ENCODE data around the gene DAPK1. TPM values are rescaled to one million over a fixed set of nuclear protein-coding genes. Genes with fewer than 3 reads are reported as not detected.

The DAPK1 gene
- total and polyA plus RNA-seq, 10 of the 15 experiments (the other 5 are each of a cell fraction or from before 2014, with no cell fraction given) = 8.2 to 94.7 (median 51.6) TPM

DNA sequence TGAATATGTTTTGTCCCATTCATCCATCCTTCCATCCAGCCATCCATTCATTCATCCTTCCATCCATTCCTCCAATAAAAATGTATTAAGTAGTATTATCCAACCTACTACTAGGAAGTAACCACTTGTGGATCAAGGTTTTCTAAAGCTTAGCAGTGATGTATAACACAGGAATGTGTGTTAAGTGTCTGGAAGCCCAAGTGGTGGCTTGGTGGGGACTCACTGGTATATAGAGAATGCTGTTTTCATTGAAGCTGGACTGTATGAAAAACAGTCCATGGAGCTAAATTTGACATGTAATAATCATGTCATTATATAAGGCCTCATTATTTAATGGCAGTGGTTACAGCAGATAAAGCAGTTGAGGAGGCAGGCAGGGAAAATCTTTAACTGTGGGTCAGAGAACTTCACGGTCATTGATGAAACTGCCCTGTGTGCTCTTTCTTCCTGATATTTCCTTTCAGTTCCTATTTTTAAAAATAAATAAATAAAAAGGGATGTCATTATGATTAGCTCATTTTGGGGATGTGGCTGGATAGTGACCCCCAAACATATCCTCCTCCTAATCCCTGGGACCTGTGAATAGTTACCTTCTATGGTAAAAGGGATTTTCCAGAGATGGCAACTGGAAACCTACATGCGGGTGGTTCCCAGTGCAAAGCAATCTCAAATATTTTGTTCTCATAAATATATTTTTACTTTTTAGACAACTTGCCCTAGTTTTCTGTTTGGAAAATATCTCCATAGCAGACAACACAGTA lies 82.3 kb downstream of the DAPK1 start (continued):
- TF ChIP-seq CBX5 (IDR thresholded peaks at IDR 0.05; ENCODE audit: low read depth) (no peak), PBX3 (IDR thresholded peaks at IDR 0.05; ENCODE audit: insufficient replicate concordance, low read depth, low read length) (no peak), MEF2A (IDR thresholded peaks at IDR 0.05; ENCODE audit: insufficient read depth, low read depth, low read length) (0 out of 2 replicates have a peak, but pooled peaks have one; percentile 17), STAT1 (conservative IDR thresholded peaks at IDR 0.05) (no peak), SUZ12 (IDR thresholded peaks at IDR 0.05; ENCODE audit: unreplicated experiment) (no peak), CEBPB (IDR thresholded peaks at IDR 0.05; ENCODE audit: borderline replicate concordance in 1 of 2, low read depth in 2 of 2, low read length in 2 of 2) (no peak), SPI1 (IDR thresholded peaks at IDR 0.05; ENCODE audit: borderline replicate concordance, insufficient read depth, low read depth, low read length) (peak; percentile 62; the same call in 1 of the 2 replicates), ZSCAN29 (IDR thresholded peaks at IDR 0.05) (no peak), YY1 (IDR thresholded peaks at IDR 0.05; ENCODE audit: low read depth, low read length) (no peak), HSF1 (IDR thresholded peaks at IDR 0.05; ENCODE audit: low read depth, low read length) (no peak), ZNF384 (IDR thresholded peaks at IDR 0.05; ENCODE audit: borderline replicate concordance, low read depth, low read length) (no peak), KLF5 (IDR thresholded peaks at IDR 0.05; ENCODE audit: partially characterized antibody) (no peak), CREM (IDR thresholded peaks at IDR 0.05; ENCODE audit: low read depth) (no peak), ATF2 (IDR thresholded peaks at IDR 0.05; ENCODE audit: low read length) (0 out of 2 replicates have a peak, but pooled peaks have one; percentile 35)
- TF ChIP-seq, protein P1, sequence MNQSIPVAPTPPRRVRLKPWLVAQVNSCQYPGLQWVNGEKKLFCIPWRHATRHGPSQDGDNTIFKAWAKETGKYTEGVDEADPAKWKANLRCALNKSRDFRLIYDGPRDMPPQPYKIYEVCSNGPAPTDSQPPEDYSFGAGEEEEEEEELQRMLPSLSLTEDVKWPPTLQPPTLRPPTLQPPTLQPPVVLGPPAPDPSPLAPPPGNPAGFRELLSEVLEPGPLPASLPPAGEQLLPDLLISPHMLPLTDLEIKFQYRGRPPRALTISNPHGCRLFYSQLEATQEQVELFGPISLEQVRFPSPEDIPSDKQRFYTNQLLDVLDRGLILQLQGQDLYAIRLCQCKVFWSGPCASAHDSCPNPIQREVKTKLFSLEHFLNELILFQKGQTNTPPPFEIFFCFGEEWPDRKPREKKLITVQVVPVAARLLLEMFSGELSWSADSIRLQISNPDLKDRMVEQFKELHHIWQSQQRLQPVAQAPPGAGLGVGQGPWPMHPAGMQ (IDR thresholded peaks at IDR 0.05; ENCODE audit: borderline replicate concordance) = no peak
